HG03060 (cell line): Measurements from ENCODE around the gene LKAAEAR1.
"Not testable (repeated sequence)": the region's sequence is repeated elsewhere in the genome, so short reads cannot be mapped to it uniquely, and the experiment has no call there.

ENCODE experiments used
- ATAC-seq: cut with Tn5 transposase; IDR thresholded peaks from one replicate; pipeline ENCODE4 v1.9.1; 2021; ENCODE audit warnings: low read depth, moderate number of reproducible peaks; ENCODE audit not compliant: unreplicated experiment

LKAAEAR1 gene, protein sequence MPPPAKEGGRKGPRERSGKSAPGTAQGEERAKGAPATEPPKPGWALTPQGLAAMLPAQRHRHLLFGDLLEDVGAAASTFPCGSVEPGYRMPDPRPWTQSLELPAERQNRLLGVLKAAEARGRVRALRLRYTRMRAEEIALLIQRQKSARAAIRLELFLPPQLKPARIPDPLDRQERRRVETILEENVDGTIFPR

DNA sequence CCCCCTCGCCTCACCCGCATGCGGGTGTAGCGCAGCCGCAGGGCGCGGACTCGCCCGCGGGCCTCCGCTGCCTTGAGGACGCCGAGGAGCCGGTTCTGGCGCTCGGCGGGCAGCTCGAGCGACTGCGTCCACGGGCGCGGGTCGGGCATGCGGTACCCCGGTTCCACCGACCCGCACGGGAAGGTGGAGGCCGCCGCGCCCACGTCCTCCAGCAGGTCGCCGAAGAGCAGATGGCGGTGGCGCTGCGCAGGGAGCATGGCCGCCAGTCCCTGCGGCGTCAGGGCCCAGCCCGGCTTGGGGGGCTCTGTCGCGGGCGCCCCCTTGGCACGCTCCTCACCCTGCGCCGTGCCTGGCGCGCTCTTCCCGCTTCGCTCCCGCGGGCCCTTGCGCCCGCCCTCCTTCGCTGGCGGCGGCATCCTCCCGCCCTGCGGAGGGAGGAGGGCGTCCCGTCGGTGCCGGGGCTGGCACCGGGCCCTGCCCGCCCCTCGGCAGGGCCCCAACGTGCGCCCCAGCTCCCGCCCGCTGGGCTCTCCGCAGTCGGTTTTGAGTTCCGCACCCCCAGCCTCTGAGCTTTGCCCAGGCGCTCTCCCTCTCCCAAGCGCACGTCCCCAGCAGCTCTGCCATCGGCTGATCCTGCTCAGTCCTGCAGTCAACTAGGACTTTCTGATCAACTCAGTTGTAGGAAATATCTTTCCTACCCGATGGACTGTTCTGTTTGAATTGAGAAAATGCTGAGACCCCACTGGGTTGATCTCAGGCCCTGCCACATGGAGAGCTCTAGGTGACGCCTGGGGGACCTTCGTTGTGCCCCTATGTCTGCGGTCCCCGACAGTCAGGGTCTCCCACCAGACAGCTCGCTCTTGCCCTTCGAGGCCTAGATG is at the start of gene LKAAEAR1:
LKAAEAR1 (minus strand) TSS at position 595 of the 881 bp plus-strand sequence; CDS start at position 416, 179 bp downstream.
- no peak for ATAC-seq

DNA sequence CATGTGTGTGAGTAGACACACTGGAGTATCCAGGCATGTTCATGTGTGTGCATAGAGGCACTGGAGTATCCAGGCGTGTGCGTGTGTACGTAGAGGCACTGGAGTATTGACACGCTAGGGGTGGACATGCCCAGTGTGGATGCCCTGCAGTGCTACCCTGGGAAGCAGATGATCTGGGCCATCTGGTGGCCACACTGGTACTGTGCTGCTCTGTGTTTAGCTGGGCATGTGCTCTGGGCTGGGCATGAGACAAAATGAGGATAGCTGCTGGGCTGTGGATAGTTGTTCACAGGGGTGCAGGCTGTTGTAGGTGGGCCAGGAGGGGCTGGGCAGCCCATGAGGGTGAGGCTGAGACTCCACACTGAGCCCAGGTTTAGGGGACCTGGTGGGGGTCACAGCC is 47.2 kb upstream of the LKAAEAR1 start:
- ATAC-seq, result no peak

DNA sequence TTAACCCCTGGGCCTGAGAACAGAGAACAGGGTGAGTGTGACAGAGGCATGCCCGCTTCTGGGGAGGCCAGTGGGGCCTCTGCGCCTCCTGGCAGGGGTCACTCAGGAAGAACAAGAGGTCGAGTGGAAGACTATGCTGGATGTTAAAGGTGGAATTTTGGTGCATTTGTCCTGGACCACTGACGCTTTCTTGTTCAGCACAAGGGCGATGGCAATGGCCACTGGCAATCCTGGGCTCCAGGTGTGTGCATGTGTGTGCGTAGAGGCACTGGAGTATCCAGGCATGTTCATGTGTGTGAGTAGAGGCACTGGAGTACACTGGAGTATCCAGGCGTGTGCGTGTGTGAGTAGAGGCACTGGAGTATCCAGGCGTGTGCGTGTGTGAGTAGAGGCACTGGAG is 46.7 kb upstream of the LKAAEAR1 start:
- no peak for ATAC-seq

DNA sequence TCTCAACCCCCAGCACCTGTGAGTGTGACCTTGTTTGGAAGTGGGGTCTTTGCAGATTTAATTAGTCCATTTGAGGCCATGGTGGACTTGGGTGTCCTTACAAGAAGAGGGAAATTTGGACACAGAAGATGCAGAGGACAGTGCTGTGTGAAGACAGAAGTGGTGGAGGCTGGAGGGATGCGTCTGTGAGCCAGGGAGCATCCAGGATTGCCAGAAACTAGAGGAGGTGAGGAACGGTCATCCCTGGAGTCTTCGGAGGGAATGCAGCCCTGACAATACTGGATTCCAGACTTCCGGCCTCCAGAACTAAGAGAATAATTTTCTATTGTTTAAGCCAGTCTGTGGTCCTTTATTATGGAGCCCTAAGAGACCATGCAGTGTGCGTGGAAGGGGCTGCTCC is 46.1 kb upstream of the LKAAEAR1 start:
- ATAC-seq, result no peak

DNA sequence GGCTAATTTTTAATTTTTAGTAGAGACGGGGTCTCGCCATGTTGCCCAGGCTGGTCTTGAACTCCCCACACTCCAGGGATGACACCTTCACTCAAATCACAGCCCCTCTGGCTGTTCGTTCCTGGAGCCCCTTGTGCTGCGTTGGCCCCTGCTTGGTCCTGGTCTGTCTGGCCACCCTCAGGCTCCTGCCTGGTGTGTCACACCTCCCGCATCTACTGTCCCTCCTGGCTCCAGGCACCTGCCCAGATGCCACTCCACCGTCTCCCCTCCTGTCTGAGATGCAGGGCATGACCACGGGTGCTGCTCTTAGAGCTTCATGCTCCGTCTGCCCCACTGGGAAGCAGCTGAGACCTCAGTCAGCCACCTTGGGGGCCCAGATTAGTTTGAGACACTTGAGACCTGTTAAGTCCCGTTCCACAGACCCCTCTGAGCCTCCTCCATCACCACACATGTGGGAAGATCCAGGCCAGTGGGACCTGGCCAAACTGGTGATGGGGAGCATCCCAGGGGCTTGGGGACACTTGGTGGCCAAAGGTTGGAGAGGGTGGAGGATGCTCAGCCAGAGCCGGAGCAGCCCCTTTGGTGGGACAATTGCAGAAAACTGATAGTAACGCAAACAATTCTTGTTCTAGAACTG is 45.1 kb upstream of the LKAAEAR1 start:
- ATAC-seq, result no peak

GRCh38 chr20:64123517-64123916 is 39.3 kb upstream of the LKAAEAR1 start:
- ATAC-seq, result not testable (repeated sequence)

DNA sequence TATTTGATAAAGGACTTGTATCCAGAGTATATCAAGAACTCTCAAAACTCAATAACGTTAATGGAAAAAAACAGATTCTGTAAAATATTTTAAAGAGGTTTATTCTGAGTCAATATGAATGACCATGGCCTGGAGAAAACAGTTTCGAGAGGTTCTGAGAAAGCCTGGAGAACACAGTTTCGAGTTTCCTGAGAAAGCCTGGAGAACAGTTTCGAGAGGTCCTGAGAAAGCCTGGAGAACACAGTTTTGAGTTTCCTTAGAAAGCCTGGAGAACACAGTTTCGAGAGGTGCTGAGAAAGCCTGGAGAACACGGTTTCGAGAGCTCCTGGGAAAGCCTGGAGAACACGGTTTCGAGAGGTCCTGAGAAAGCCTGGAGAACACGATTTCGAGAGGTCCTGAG is 38.7 kb upstream of the LKAAEAR1 start:
- ATAC-seq, result not testable (repeated sequence)

DNA sequence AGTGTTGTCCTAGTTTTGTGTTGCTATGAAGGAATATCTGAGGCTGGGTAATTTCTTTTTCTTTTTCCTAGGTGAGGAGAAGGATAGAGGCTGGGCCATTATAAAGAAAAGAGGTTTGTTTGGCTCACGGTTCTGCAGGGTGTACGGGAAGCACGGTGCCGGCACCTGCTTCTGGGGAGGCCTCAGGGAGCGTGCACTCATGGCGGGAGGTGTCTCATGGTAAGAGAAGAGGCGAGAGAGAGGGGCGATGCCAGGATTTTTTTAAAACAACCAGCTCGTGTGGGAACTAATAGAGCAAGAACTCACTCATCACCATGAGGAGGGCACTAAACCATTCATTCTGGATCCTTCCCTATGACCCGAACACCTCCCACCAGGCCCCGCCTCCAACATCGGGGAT is 37.4 kb upstream of the LKAAEAR1 start:
- no peak for ATAC-seq

GRCh38 chr20:64119681-64120341 is 35.6 kb upstream of the LKAAEAR1 start:
- ATAC-seq, result no peak

- no peak for ATAC-seq
Measured at GRCh38 chr20:64119301-64119680, 35.1 kb upstream of the LKAAEAR1 start.

GRCh38 chr20:64117432-64117777 is 33.2 kb upstream of the LKAAEAR1 start:
- ATAC-seq, result not testable (repeated sequence)

GRCh38 chr20:64116541-64117431 is 32.6 kb upstream of the LKAAEAR1 start:
- no peak for ATAC-seq

DNA sequence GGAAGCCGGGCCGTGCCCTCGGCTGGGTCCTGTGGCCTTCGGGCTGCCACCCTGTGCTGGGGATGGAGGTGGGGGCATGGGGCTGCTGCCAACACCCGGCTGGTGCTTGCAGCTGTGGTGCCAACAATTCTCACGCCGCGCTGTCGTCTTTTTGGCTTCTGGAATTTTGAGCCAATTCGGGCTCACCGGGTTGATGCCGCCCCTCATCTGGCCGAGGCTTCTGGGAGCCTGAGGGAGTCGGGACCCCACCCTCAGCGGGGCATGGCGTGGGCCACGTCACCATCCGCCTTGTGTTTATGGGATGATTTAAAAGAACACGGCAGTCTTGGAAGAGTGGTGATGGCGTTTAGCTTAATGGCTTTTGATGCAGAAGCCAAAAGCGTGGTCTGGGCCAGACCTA is 31.8 kb upstream of the LKAAEAR1 start:
- no peak for ATAC-seq

DNA sequence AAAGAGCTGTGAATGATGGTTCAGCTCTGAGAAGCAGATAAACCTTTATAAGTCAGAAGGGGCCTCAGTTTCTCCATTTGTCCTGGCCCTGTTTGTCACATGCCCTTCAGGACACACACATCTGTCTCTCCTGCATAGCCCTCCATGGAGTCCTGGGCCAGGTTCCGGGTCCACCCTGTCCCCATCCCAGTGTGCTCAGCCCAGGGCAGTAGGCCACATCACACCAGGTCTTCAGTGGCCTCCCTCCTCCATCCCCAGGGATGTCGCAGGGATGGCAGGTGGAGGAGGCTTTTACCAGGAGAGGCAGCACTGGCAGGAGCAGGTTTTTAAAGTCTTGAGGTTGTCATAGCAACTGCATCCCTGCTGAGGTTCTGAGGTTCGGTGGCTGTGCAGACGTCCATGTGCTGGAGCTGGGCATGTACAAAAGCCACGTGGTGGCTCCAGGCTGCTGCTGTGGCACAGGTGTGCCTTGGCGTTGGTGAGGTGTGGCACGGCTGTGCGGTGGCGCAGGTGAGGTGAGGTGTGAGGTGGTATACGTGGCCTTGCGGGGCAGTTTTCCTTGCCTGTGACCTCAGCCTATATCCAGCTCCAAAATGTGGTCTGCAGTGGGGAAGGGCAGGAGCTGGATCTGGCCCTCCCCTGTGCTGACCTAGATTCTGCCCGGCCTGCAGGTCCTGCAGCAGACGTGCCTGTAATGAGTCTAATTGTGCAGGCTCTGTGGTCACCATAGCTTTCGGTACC is 31.1 kb upstream of the LKAAEAR1 start:
- ATAC-seq, result no peak

DNA sequence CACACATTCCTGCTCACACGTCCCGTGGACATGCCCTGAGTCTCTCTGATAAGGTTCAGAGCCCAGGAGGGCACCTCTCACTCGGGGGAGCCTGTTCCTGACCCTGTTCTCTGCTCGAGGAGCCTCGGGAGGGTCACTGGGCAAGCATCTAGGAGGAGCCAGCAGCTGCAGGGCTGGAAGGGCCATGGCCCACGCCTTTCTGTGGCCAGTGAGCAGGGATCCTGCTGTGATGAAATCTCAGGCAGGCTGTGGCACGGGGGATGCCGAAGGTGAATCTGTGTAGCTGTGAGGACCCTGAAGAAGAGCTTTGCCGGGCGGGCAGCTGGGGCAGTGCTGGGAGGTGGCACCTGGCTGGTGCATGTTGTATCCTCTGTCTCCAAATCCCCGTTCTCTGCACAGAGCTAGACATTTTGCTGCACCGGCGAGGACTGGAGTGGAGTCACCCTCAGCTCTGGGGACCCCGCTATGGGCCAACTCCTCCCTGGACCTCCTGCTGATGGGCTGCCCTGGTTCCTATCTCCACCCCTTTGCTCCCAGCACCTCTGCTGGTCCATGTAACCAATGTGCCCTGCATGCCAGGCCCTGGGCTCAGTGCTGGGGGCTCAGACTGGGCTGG is 30.3 kb upstream of the LKAAEAR1 start:
- no peak for ATAC-seq

- ATAC-seq, result no peak
Measured at GRCh38 chr20:64113796-64114355, 29.7 kb upstream of the LKAAEAR1 start.

- no peak for ATAC-seq
Measured at GRCh38 chr20:64113444-64113775, 29.2 kb upstream of the LKAAEAR1 start.

DNA sequence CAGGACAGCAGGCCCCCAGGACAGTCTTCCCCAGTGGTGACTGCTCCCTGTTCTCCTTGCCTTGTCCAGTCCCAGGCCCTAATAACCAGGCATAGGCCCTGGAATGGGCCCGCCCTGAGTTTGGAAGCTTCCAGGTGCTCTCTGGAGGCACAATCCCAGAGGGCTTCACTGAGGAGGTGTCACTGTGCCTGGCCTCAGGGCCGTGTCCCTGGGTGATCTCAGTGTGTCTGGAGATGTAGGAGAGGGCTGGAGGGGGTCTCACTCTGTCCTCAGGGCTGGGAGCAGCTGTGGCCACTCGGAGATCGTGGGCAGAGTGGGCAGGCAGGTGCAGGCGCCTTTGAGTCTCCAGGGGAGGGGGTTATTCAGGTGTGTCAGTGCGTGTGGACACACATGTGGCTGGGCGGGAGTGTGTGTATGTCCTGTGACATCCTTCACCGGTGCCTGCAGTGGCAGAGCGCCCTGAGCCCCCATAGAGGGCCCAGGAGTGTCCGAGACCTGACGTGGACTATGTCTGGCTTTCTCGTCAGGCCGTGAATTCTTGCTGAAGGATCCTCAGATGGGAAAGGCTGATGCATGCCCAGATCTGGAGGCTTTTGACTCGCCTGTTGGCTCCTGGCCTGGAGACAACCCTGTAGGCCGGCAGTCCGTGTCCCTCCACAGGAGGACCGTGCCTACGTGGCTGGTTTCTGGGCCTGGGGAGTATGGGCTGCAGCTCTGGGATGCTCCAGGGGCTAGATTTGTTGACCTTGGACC is 28.7 kb upstream of the LKAAEAR1 start:
- ATAC-seq, result no peak
